OCI-LY1 (cell line): ENCODE results near the gene DRICH1.
"Not testable (repeated sequence)": the region's sequence is repeated elsewhere in the genome, so short reads cannot be mapped to it uniquely, and the experiment has no call there.

Experiments used
- H2AFZ ChIP-seq: fragments of 200-600 bp; sonication (generic), shearing (Covaris generic); 2 replicates; pipeline ENCODE4 v1.6.0; 2014; ENCODE audit warnings: antibody characterized with exemption, mild to moderate bottlenecking, low read length
- H3F3A ChIP-seq: fragments of 200-600 bp; sonication (generic), shearing (Covaris generic); 2 replicates; pipeline ENCODE4 v1.6.0; 2014; ENCODE audit warnings: mild to moderate bottlenecking, antibody characterized with exemption, low read length, moderate library complexity; ENCODE audit not compliant: insufficient read depth
- H3K27ac ChIP-seq: fragments of 200-600 bp; sonication (generic); 2 replicates; pipeline ENCODE4 v1.5.1; 2014; ENCODE audit warnings: low read length, mixed run types, mild to moderate bottlenecking, low read depth; ENCODE audit not compliant: poor library complexity, severe bottlenecking
- H3K27me3 ChIP-seq: fragments of 200-600 bp; sonication (generic); 2 replicates; pipeline ENCODE4 v1.6.0; 2014; ENCODE audit warnings: antibody characterized with exemption, mild to moderate bottlenecking, low read length, moderate library complexity; ENCODE audit not compliant: insufficient read depth
- H3K36me3 ChIP-seq: fragments of 200-600 bp; sonication (generic); 2 replicates; pipeline ENCODE4 v1.6.1; 2014; ENCODE audit warnings: mild to moderate bottlenecking, antibody characterized with exemption, low read length, moderate library complexity, mixed read lengths; ENCODE audit not compliant: insufficient read depth
- H3K4me1 ChIP-seq: fragments of 200-600 bp; sonication (generic); 2 replicates; pipeline ENCODE4 v1.5.1; 2014; ENCODE audit warnings: mild to moderate bottlenecking, low read length, moderate library complexity; ENCODE audit not compliant: insufficient read depth, severe bottlenecking
- H3K4me2 ChIP-seq: fragments of 200-600 bp; sonication (generic), shearing (Covaris generic); 2 replicates; pipeline ENCODE4 v1.6.1; 2014; ENCODE audit warnings: low read length
- H3K4me3 ChIP-seq: fragments of 200-600 bp; sonication (generic); 2 replicates; pipeline ENCODE4 v1.5.1; 2014; ENCODE audit warnings: low read length, low read depth, mild to moderate bottlenecking, mixed read lengths; ENCODE audit not compliant: poor library complexity, severe bottlenecking
- H3K79me2 ChIP-seq: fragments of 200-600 bp; shearing (Covaris generic); 2 replicates; pipeline ENCODE4 v1.6.1; 2016; ENCODE audit warnings: mixed run types, low read length, mixed read lengths; ENCODE audit not compliant: insufficient read depth
- H3K9ac ChIP-seq: fragments of 200-600 bp; sonication (generic), shearing (Covaris generic); 2 replicates; pipeline ENCODE4 v1.6.1; 2014; ENCODE audit warnings: mild to moderate bottlenecking, low read length, mixed read lengths
- H3K9me2 ChIP-seq: fragments of 200-600 bp; sonication (generic), shearing (Covaris generic); 2 replicates; pipeline ENCODE4 v1.6.1; 2014; ENCODE audit warnings: low read depth, mild to moderate bottlenecking, low read length, mixed read lengths
- H3K9me3 ChIP-seq: fragments of 200-600 bp; shearing (Covaris generic); 2 replicates; pipeline ENCODE4 v1.6.1; 2014; ENCODE audit warnings: low read length, mixed read lengths
- H4K20me1 ChIP-seq: fragments of 200-600 bp; sonication (generic), shearing (Covaris generic); 2 replicates; pipeline ENCODE4 v1.6.0; 2016; ENCODE audit warnings: mild to moderate bottlenecking, low read length; ENCODE audit not compliant: insufficient read depth
- EZH2 ChIP-seq: fragments of 200-600 bp; sonication (generic), shearing (Covaris generic); IDR thresholded peaks from 2 replicates; pipeline ENCODE4 v1.8.0; 2017; ENCODE audit warnings: borderline replicate concordance, mixed run types, mild to moderate bottlenecking, antibody characterized with exemption, low read length, moderate library complexity, mixed read lengths
- TF ChIP-seq, protein P1 (sequence below): fragments of 200-600 bp; sonication (generic), shearing (Covaris generic); IDR thresholded peaks from 2 replicates; pipeline ENCODE4 v1.5.1; 2017; ENCODE audit warnings: mild to moderate bottlenecking, antibody characterized with exemption, low read length, moderate library complexity, mixed read lengths

DRICH1 gene

GRCh38 chr22:23677701-23677995, 45.5 kb upstream of the DRICH1 start:
- Histone ChIP-seq H3K4me3 (no peak overlapping the region), H3F3A (no peaks in the 10 kb centered on the region), H3K9me2 (no peaks in the 10 kb centered on the region), H3K4me1 (no peaks in the 10 kb centered on the region), H3K36me3 (0 out of 2 replicates have a peak, but pooled peaks cover 5% of the 10 kb centered on the region), H3K79me2 (no peaks in the 10 kb centered on the region), H3K9me3 (no peaks in the 10 kb centered on the region), H4K20me1 (no peaks in the 10 kb centered on the region), H3K27me3 (no peaks in the 10 kb centered on the region), H3K27ac (no peak overlapping the region), H3K9ac (no peak overlapping the region), H3K4me2 (no peak overlapping the region), H2AFZ (no peak overlapping the region)
- TF ChIP-seq, protein P1, sequence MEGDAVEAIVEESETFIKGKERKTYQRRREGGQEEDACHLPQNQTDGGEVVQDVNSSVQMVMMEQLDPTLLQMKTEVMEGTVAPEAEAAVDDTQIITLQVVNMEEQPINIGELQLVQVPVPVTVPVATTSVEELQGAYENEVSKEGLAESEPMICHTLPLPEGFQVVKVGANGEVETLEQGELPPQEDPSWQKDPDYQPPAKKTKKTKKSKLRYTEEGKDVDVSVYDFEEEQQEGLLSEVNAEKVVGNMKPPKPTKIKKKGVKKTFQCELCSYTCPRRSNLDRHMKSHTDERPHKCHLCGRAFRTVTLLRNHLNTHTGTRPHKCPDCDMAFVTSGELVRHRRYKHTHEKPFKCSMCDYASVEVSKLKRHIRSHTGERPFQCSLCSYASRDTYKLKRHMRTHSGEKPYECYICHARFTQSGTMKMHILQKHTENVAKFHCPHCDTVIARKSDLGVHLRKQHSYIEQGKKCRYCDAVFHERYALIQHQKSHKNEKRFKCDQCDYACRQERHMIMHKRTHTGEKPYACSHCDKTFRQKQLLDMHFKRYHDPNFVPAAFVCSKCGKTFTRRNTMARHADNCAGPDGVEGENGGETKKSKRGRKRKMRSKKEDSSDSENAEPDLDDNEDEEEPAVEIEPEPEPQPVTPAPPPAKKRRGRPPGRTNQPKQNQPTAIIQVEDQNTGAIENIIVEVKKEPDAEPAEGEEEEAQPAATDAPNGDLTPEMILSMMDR = no peak
- no peak for TF ChIP-seq EZH2

- H3K9me2 ChIP-seq, H3K79me2 ChIP-seq, H3K27me3 ChIP-seq, H3K4me2 ChIP-seq, H3K4me3 ChIP-seq, H3F3A ChIP-seq, H3K9me3 ChIP-seq, H4K20me1 ChIP-seq, H3K4me1 ChIP-seq, H3K9ac ChIP-seq, H3K36me3 ChIP-seq, H2AFZ ChIP-seq, H3K27ac ChIP-seq: not testable (repeated sequence)
Measured at GRCh38 chr22:23676841-23677700, 45.0 kb upstream of the DRICH1 start.

DNA sequence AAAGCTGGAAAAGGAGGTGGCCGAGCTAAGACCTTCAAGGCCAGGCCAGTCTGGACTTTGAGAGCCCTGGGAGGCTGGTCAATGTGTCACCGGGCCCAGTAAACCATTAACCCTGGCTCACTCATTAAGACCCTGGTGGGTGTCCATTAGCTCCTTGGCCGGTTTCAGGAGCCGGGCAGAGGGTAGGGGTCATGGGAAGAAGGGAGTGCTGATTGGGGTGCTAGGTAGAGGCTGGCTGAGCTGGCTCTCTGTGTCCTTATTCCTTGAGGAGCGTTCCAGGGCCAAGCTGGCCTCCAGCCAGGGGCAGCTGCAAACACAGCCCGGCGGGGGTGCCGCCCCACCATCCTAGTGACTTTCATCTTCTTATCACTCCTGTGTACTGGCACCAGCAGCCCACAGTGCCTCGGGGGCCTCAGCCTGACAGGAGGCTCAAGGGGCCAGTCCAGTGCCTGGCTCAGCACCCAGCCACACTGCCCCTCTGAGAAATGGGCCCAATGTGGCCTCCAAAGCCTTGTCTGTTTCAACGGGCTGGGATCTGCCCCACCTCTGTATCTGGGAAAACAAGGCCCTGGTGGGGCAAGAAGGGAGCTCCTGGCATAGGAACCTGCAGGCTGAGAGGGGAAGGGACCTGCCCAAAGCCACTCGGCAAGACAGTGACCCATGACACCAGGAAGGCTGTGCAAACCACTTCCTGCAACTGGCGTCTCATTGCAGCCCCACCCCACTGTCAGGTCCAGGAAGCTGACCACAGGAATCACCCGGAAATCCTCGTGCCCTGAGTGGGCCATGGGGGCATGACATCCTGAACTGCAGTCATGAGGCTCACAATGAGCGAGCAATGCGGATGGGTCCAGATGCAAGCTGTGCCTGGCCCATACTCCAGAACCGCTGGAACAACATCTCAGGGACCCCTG, 43.6 kb upstream of the DRICH1 start:
- Histone ChIP-seq H3K27me3 (no peaks in the 10 kb centered on the region), H3K27ac (no peak overlapping the region), H3K4me2 (no peak overlapping the region), H3K36me3 (no peaks in the 10 kb centered on the region), H3K9ac (no peak overlapping the region), H3K9me2 (no peaks in the 10 kb centered on the region), H2AFZ (no peak overlapping the region), H3K9me3 (no peaks in the 10 kb centered on the region), H3F3A (no peaks in the 10 kb centered on the region), H3K4me3 (no peak overlapping the region), H3K79me2 (no peaks in the 10 kb centered on the region), H4K20me1 (no peaks in the 10 kb centered on the region), H3K4me1 (no peaks in the 10 kb centered on the region)
- no peak for TF ChIP-seq EZH2
- TF ChIP-seq, protein P1 = no peak

DNA sequence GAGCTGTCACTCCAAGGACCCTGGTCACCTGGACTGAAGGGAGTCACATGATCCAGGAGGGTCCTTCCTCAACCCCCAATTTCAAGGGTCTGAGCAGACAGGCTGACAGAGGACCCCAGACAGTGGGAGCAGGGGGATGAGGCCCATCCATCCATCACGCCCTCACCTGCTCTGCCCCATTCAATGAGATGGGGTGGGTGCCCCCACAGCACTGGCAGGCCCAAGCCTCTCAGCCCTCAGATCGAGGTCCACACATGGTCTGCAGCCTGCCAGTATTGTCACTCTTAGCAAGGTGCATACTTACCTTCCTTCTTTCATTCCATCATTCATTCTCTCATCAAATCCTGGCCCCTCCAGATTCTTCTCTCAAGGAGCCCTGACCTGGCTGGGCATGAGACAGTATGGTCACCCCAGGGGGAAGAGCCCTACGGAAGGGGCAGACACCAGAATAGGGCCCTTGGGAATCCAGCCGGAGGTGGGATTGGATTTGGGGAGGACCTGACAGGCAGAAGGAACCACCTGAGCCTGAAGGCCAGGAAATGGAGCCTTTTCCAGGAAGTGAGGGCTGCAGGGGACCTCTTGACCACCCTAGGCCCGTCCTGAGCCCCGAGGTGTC, 42.9 kb upstream of the DRICH1 start:
- H3K36me3 ChIP-seq, H3K4me3 ChIP-seq, H3K27me3 ChIP-seq, H3K4me1 ChIP-seq, H3K27ac ChIP-seq, H3K79me2 ChIP-seq, H3F3A ChIP-seq, H4K20me1 ChIP-seq, H3K9me2 ChIP-seq, H3K9ac ChIP-seq, H3K9me3 ChIP-seq, H2AFZ ChIP-seq, H3K4me2 ChIP-seq: not testable (repeated sequence)
